Spleen (tissue), 7 donors: ENCODE measurements around the gene SLC38A2.

Experiments used
- CTCF ChIP-seq, 11 experiments: fragments of 200-600 bp in 7 of 11; fragments of 450-650 bp in 4 of 11; sonication (generic) in 4 of 11; IDR thresholded peaks in 8 of 11; conservative IDR thresholded peaks in 3 of 11; 1 replicate in 7 of 11; 2 replicates in 4 of 11; pipeline versions ENCODE4 v1.4.0 to v1.8.0; 2016 to 2021; ENCODE audit warnings: antibody characterized with exemption in 11 of 11, inconsistent platforms in 4 of 11, mild to moderate bottlenecking in 1 of 11
- POLR2A ChIP-seq, 3 donors: fragments of 450-650 bp; IDR thresholded peaks; one replicate each; pipeline ENCODE4 v1.5.1; 2017; ENCODE audit warnings: antibody characterized with exemption in 3 of 3, mild to moderate bottlenecking in 1 of 3
- POLR2AphosphoS5 ChIP-seq, 3 donors: sonication (generic); formaldehyde crosslinking; IDR thresholded peaks; one replicate each; pipeline ENCODE4 v1.5.1; 2017; ENCODE audit warnings: antibody characterized with exemption in 3 of 3
- donor health status: DM: no; HTN: no; CAD: no; lungs with moderate emphysema.
- donor health status: DM: no; HTN: no; CAD: no.
- donor health status: DM: no; HTN: no; CAD: no.

- TF ChIP-seq CTCF (IDR thresholded peaks at IDR 0.05 in 8 of 11, conservative IDR thresholded peaks at IDR 0.05 in 3 of 11), result no peak
- TF ChIP-seq POLR2A (IDR thresholded peaks at IDR 0.05), result no peak
- TF ChIP-seq POLR2AphosphoS5 (IDR thresholded peaks at IDR 0.05), result no peak
These were observed 51.8 kb downstream of the SLC38A2 start for GRCh38 chr12:46320731-46321130.
